HCT116 (cell line): ENCODE data around the gene DENND4C. TPM values are rescaled to one million over a fixed set of nuclear protein-coding genes. Genes with fewer than 3 reads are reported as not detected.

Source experiments
- ATAC-seq: fragments of 200-7000 bp; cut with Tn5 transposase; 2 replicates; pipeline ENCODE4 v1.9.1; 2020; ENCODE audit warnings: mild to moderate bottlenecking, moderate library complexity
- BruUV-seq: library from RNA; stranded (reverse); fragments of 400-500 nt; replicated peaks from 2 replicates; lab custom pipeline; 2021; lab: Mats Ljungman, UMichigan
- CTCF ChIA-PET: fragments of 300-600 bp; sonication (Branson Sonifier 250); formaldehyde crosslinking; loops from one replicate; lab custom pipeline; 2021; ENCODE audit warnings: antibody characterized with exemption; lab: Charles Lee
- POLR2A ChIA-PET: fragments of 300-600, 350-600 bp; sonication (Branson Sonifier 250); formaldehyde crosslinking; loops from one replicate; lab custom pipeline; 2021; ENCODE audit warnings: antibody characterized with exemption; lab: Charles Lee
- RAD21 ChIA-PET, 2 experiments: fragments of 300-600 bp; sonication (Branson Sonifier 250); formaldehyde crosslinking; loops; one replicate each; lab custom pipeline; 2023; ENCODE audit warnings: low total read pairs in 2 of 2; ENCODE audit not compliant: uncharacterized antibody in 2 of 2, unreplicated experiment in 2 of 2, low non-redundant PET in 1 of 2; lab: Charles Lee
- DNase-seq: peaks from one replicate; pipeline ENCODE4 v3.0.0-alpha.2; 2010; ENCODE audit warnings: low read depth, low spot score
- H2AFZ ChIP-seq: fragments of 200-600 bp; shearing (Covaris generic), sonication (generic); 2 replicates; pipeline ENCODE4 v1.6.1; 2017; ENCODE audit warnings: low read depth, mixed run types, mixed read lengths, antibody characterized with exemption, low read length; ENCODE audit not compliant: poor library complexity, severe bottlenecking
- H3K27ac ChIP-seq: 2 replicates; pipeline ENCODE4 v1.5.1; 2012; ENCODE audit warnings: low read depth, low read length
- H3K27me3 ChIP-seq: fragments of 200-600 bp; sonication (generic); 2 replicates; pipeline ENCODE4 v1.6.1; 2016; ENCODE audit warnings: mixed run types, low read length, mixed read lengths; ENCODE audit not compliant: insufficient read depth
- H3K36me3 ChIP-seq, 2 experiments: fragments of 200-500 bp in 1 of 2; fragments of 200-600 bp in 1 of 2; sonication (Bioruptor generic) in 1 of 2; sonication (generic) in 1 of 2; 2 replicates each; pipeline versions ENCODE4 v1.5.1 to v1.6.1; 2014 to 2016; ENCODE audit warnings: low read length in 2 of 2, inconsistent platforms in 1 of 2, mixed read lengths in 1 of 2, mixed run types in 1 of 2; ENCODE audit not compliant: insufficient read depth in 2 of 2, control insufficient read depth in 1 of 2
- H3K4me1 ChIP-seq, 2 experiments: fragments of 200-600 bp in 1 of 2; sonication (generic) in 1 of 2; 2 replicates each; pipeline versions ENCODE4 v1.5.1 to v1.6.1; 2012 to 2017; ENCODE audit warnings: low read length in 2 of 2, inconsistent platforms in 1 of 2, mild to moderate bottlenecking in 1 of 2, mixed read lengths in 1 of 2, mixed run types in 1 of 2, moderate library complexity in 1 of 2; ENCODE audit not compliant: insufficient read depth in 2 of 2, control insufficient read depth in 1 of 2
- H3K4me2 ChIP-seq: fragments of 200-600 bp; sonication (generic); 2 replicates; pipeline ENCODE4 v1.6.1; 2017; ENCODE audit warnings: mixed run types, low read length, mixed read lengths
- H3K4me3 ChIP-seq, 2 experiments: fragments of 200-600 bp in 1 of 2; sonication (generic) in 1 of 2; replicated peaks in 1 of 2; 2 replicates each; pipeline ENCODE4 v1.5.1; 2011 to 2016; ENCODE audit warnings: low read length in 2 of 2, control low read depth in 1 of 2, low read depth in 1 of 2, mild to moderate bottlenecking in 1 of 2, mixed read lengths in 1 of 2, mixed run types in 1 of 2
- H3K79me2 ChIP-seq: fragments of 200-600 bp; sonication (generic); 2 replicates; pipeline ENCODE4 v1.6.1; 2017; ENCODE audit warnings: mild to moderate bottlenecking, mixed run types, low read length, moderate library complexity, mixed read lengths; ENCODE audit not compliant: insufficient read depth
- H3K9ac ChIP-seq: fragments of 200-600 bp; sonication (generic); 2 replicates; pipeline ENCODE4 v1.6.1; 2016; ENCODE audit warnings: low read length, mixed read lengths
- H3K9me2 ChIP-seq: fragments of 200-600 bp; sonication (generic), shearing (Covaris generic); 2 replicates; pipeline ENCODE4 v1.6.1; 2017; ENCODE audit warnings: mixed run types, mild to moderate bottlenecking, moderate library complexity; ENCODE audit not compliant: insufficient read depth
- H3K9me3 ChIP-seq, 2 experiments: fragments of 200-500 bp in 1 of 2; fragments of 200-600 bp in 1 of 2; sonication (Bioruptor generic) in 1 of 2; sonication (generic) in 1 of 2; 2 replicates each; pipeline ENCODE4 v1.6.1; 2014 to 2017; ENCODE audit warnings: low read length in 2 of 2, mixed read lengths in 2 of 2, inconsistent platforms in 1 of 2, low read depth in 1 of 2, mild to moderate bottlenecking in 1 of 2, mixed run types in 1 of 2, moderate library complexity in 1 of 2; ENCODE audit not compliant: control insufficient read depth in 1 of 2, insufficient read depth in 1 of 2
- H4K20me1 ChIP-seq: fragments of 200-600 bp; sonication (generic), shearing (Covaris generic); 2 replicates; pipeline ENCODE4 v1.6.1; 2017; ENCODE audit warnings: mixed run types, mild to moderate bottlenecking, moderate library complexity; ENCODE audit not compliant: insufficient read depth
- EZH2 ChIP-seq: fragments of 200-600 bp; sonication (generic); IDR thresholded peaks from 2 replicates; pipeline ENCODE4 v1.6.1; 2017; ENCODE audit warnings: antibody characterized with exemption, mixed run types
- EZH2phosphoT487 ChIP-seq: fragments of 200-600 bp; IDR thresholded peaks from 2 replicates; pipeline ENCODE4 v1.6.1; 2018; ENCODE audit warnings: antibody characterized with exemption, borderline replicate concordance
- POLR2A ChIP-seq: IDR thresholded peaks from 2 replicates; pipeline ENCODE4 v1.7.0; 2011; ENCODE audit warnings: borderline replicate concordance; ENCODE audit not compliant: insufficient read depth, insufficient read length; ENCODE audit errors: extremely low read depth
- TCF7L2 ChIP-seq: IDR thresholded peaks from 2 replicates; pipeline ENCODE4 v1.7.0; 2011; ENCODE audit warnings: borderline replicate concordance, inconsistent platforms; ENCODE audit not compliant: insufficient read depth, insufficient read length; ENCODE audit errors: extremely low read depth
- intact Hi-C: fragments of 100-400 bp; cut with micrococcal nuclease; formaldehyde crosslinking; loops from 2 replicates; pipeline ENCODE4 v1.10.0; 2022
- total RNA-seq: library from RNA; stranded (reverse); gene quantifications from one replicate; pipeline ENCODE4 v1.2.1, GENCODE V29; 2021; ENCODE audit not compliant: unreplicated experiment
- TF ChIP-seq, protein P1 (sequence below), 3 experiments: fragments of 200-600 bp in 1 of 3; sonication (generic) in 1 of 3; IDR thresholded peaks in 2 of 3; conservative IDR thresholded peaks in 1 of 3; 2 replicates each; pipeline ENCODE4 v1.5.1; 2012 to 2017; ENCODE audit warnings: low read depth in 2 of 3, low read length in 2 of 3, antibody characterized with exemption in 1 of 3, borderline replicate concordance in 1 of 3, control low read depth in 1 of 3, mild to moderate bottlenecking in 1 of 3, mixed read lengths in 1 of 3, mixed run types in 1 of 3, moderate library complexity in 1 of 3; ENCODE audit not compliant: insufficient read depth in 1 of 3
- TF ChIP-seq, protein P2 (sequence below): IDR thresholded peaks from 2 replicates; pipeline ENCODE4 v1.6.1; 2012

DENND4C gene
- total RNA-seq, 1 experiment from 2014 or later, result 20.9 TPM

GRCh38 chr9:19201899-19202891, 28.3 kb upstream of the DENND4C start:
- no peaks in the 10 kb centered on the region for H3K9me2 ChIP-seq
- no peak for ATAC-seq

More at GRCh38 chr9:19201899-19202891, 28.3 kb upstream of the DENND4C start:
- no peak overlapping the region for H3K4me3 ChIP-seq
- no peak for TF ChIP-seq EZH2
- TF ChIP-seq, protein P1, sequence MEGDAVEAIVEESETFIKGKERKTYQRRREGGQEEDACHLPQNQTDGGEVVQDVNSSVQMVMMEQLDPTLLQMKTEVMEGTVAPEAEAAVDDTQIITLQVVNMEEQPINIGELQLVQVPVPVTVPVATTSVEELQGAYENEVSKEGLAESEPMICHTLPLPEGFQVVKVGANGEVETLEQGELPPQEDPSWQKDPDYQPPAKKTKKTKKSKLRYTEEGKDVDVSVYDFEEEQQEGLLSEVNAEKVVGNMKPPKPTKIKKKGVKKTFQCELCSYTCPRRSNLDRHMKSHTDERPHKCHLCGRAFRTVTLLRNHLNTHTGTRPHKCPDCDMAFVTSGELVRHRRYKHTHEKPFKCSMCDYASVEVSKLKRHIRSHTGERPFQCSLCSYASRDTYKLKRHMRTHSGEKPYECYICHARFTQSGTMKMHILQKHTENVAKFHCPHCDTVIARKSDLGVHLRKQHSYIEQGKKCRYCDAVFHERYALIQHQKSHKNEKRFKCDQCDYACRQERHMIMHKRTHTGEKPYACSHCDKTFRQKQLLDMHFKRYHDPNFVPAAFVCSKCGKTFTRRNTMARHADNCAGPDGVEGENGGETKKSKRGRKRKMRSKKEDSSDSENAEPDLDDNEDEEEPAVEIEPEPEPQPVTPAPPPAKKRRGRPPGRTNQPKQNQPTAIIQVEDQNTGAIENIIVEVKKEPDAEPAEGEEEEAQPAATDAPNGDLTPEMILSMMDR (IDR thresholded peaks at IDR 0.05 in 2 of 3, conservative IDR thresholded peaks at IDR 0.05 in 1 of 3; ENCODE audit: borderline replicate concordance in 1 of 3, insufficient read depth in 1 of 3, low read depth in 2 of 3, low read length in 2 of 3), result no peak
- no peak for TF ChIP-seq EZH2phosphoT487
- no peak for TF ChIP-seq POLR2A
- TF ChIP-seq TCF7L2, result no peak
- TF ChIP-seq, protein P2, sequence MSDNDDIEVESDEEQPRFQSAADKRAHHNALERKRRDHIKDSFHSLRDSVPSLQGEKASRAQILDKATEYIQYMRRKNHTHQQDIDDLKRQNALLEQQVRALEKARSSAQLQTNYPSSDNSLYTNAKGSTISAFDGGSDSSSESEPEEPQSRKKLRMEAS, result no peak
- TF ChIP-seq, all 23 proteins: peak for 0
- Histone ChIP-seq H3K4me1 (no peaks in the 10 kb centered on the region; a peak in 1 of 4 replicates), H3K27ac (no peak overlapping the region), H3K9ac (no peak overlapping the region), H3K27me3 (no peaks in the 10 kb centered on the region), H3K9me3 (no peaks in the 10 kb centered on the region), H3K4me2 (no peak overlapping the region), H2AFZ (no peak overlapping the region), H4K20me1 (no peaks in the 10 kb centered on the region), H3K36me3 (no peaks in the 10 kb centered on the region), H3K79me2 (no peaks in the 10 kb centered on the region)
- DNase-seq, result no peak
- no TSS peak for BruUV-seq
- CTCF ChIA-PET, result interaction anchor here (1.5 kb wide), 1 partner anchor 28 kb away, joined by 3 read pairs; no protein-coding TSS in a partner anchor
- RAD21 ChIA-PET, result no interaction called here
- POLR2A ChIA-PET, result no interaction called here
- intact Hi-C loops, result no loop called here
